ENCODE results near the gene TRIM17.

GRCh38 chr1:228390649-228391048, 26.0 kb downstream of the TRIM17 start:
- TF ChIP-seq, protein P1, sequence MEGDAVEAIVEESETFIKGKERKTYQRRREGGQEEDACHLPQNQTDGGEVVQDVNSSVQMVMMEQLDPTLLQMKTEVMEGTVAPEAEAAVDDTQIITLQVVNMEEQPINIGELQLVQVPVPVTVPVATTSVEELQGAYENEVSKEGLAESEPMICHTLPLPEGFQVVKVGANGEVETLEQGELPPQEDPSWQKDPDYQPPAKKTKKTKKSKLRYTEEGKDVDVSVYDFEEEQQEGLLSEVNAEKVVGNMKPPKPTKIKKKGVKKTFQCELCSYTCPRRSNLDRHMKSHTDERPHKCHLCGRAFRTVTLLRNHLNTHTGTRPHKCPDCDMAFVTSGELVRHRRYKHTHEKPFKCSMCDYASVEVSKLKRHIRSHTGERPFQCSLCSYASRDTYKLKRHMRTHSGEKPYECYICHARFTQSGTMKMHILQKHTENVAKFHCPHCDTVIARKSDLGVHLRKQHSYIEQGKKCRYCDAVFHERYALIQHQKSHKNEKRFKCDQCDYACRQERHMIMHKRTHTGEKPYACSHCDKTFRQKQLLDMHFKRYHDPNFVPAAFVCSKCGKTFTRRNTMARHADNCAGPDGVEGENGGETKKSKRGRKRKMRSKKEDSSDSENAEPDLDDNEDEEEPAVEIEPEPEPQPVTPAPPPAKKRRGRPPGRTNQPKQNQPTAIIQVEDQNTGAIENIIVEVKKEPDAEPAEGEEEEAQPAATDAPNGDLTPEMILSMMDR (IDR thresholded peaks at IDR 0.05) = no peak
- TF ChIP-seq POLR2A (IDR thresholded peaks at IDR 0.05) (no peak), POLR2AphosphoS5 (IDR thresholded peaks at IDR 0.05; ENCODE audit: insufficient read depth in 1 of 2, low read depth in 1 of 2) (no peak)

Data from vagina (tissue), 2 donors.